Coronary artery (tissue), 2 donors: ENCODE results near the gene P2RY12.

ENCODE experiments used
- DNase-seq: peaks from one replicate; pipeline ENCODE4 v3.0.0-alpha.2; 2017; ENCODE audit warnings: low spot score
- H3K27ac ChIP-seq, 2 donors: fragments of 200-600 bp; sonication (generic); one replicate each; pipeline ENCODE4 v1.5.1; 2016 to 2019
- H3K4me3 ChIP-seq: fragments of 200-600 bp; sonication (generic); 2 replicates; pipeline ENCODE4 v1.5.1; 2016; ENCODE audit warnings: mild to moderate bottlenecking, moderate library complexity
- TF ChIP-seq, protein P1 (sequence below): fragments of 200-600 bp; sonication (generic); IDR thresholded peaks from one replicate; pipeline ENCODE4 v1.5.1; 2019; ENCODE audit warnings: antibody characterized with exemption

The P2RY12 gene

DNA sequence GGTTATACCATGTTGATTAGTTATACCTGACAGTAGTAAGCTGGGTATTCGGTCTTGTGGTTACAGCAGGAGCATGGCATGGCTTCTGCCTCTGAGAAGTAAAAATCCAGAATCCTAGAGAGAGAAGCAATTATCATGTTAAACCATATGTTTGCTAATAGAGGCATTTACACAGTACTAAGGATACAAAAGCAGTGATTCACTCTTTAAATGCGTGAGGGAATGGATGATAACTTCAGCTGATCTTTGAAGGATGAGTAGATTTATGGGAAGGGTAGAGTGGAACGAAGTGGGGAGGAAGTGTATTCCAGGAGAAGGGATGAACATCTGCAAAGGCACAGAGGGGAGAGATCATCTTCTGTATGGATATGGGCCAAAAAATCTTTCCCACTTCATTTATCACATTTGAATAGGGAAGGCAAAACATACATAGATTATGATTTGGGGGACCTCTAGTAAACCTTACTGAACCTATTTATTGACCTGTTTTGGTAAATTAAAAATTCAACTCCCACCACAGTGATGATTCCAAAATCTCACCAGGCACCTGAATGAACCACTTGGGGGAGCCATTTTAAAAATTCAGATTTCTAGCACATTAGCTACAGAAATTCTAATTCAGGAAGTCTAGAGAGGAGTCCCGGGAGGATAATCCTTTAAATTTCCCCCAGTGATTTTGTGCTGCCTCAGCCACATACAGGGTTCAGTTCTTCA lies 41.2 kb upstream of the P2RY12 start:
- Histone ChIP-seq H3K27ac (no peak overlapping the region), H3K4me3 (no peak overlapping the region)
- no peak for DNase-seq
- TF ChIP-seq, protein P1, sequence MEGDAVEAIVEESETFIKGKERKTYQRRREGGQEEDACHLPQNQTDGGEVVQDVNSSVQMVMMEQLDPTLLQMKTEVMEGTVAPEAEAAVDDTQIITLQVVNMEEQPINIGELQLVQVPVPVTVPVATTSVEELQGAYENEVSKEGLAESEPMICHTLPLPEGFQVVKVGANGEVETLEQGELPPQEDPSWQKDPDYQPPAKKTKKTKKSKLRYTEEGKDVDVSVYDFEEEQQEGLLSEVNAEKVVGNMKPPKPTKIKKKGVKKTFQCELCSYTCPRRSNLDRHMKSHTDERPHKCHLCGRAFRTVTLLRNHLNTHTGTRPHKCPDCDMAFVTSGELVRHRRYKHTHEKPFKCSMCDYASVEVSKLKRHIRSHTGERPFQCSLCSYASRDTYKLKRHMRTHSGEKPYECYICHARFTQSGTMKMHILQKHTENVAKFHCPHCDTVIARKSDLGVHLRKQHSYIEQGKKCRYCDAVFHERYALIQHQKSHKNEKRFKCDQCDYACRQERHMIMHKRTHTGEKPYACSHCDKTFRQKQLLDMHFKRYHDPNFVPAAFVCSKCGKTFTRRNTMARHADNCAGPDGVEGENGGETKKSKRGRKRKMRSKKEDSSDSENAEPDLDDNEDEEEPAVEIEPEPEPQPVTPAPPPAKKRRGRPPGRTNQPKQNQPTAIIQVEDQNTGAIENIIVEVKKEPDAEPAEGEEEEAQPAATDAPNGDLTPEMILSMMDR: no peak

DNA sequence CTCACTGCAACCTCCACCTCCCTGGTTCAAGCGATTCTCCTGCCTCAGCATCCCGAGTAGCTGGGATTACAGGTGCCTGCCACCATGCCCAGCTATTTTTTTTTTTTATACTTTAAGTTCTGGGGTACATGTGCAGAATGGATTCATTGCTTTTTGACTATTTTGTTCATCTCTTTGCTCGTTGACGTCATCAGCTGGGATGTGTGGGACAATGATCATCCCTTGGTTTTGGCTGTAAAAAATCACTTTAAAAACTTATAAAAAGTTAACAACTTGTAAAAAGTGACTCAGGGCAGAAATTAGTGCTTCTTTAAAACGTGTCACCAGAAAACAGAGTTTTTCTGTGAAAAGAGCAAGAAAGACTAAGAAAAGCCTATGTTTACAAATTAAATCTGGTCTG lies 38.5 kb upstream of the P2RY12 start:
- DNase-seq: no peak
- Histone ChIP-seq H3K27ac (no peak overlapping the region), H3K4me3 (no peak overlapping the region)
- TF ChIP-seq, protein P1: no peak

DNA sequence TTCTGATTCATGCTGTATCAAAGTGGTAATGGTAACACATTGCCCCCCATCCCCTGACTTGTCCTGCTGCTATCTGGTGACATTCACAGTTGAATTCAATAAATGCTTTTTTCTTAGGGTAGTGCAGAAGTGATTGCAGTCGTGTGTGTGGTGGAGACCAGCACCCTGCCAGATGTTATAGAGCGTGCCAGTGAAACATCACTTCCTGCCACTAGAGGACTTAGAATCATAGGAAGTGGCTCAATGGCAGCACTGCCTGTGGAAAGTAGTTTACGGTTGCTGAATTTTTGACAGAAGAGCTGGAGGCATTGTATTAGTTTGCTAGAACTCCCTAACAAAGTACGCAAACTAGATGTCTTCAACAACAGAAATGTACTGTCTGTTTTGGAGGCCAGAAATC lies 37.4 kb upstream of the P2RY12 start:
- Histone ChIP-seq H3K27ac (no peak overlapping the region), H3K4me3 (no peak overlapping the region)
- no peak for DNase-seq
- TF ChIP-seq, protein P1: no peak

DNA sequence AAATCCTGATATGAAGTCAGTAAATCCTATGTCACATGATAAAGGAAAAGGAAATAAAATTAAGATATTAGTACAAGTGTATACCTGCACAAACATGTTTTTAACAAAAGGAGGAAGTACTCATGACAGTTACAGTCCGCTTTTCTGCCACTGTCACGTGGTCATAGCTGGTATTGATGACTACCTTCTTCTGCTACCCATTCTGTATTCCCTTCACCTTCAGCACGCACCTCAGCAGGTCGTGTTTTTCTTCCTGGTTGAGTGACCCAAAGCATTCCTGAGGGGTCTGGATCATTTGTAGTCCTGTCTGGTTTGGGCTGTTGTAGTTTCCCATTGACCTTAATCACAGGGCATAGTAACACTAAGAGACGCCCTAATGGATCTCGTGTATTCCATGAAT lies 35.3 kb upstream of the P2RY12 start:
- Histone ChIP-seq H3K4me3 (no peak overlapping the region), H3K27ac (no peak overlapping the region)
- TF ChIP-seq, protein P1: no peak
- DNase-seq: no peak

DNA sequence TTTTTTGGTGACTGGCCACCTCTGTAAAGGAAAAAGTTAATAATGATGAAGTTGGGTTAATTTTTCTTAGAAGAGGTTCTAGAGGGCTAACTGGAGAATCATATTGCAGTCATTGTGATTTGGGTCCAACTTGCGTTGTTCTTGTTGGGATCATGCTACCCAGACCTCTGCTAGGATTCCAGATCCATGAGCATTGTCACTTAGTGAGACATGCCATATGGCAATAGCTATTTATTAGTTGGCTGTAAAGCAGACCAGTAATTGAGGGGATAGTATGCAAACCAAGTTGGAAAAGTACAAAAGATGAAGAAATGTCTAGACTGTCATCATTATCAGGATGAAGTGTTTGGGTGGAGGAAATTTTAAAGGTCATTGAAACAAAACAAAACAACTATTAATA lies 30.7 kb upstream of the P2RY12 start:
- Histone ChIP-seq H3K4me3 (no peak overlapping the region), H3K27ac (no peak overlapping the region)
- TF ChIP-seq, protein P1: no peak
- DNase-seq: no peak

DNA sequence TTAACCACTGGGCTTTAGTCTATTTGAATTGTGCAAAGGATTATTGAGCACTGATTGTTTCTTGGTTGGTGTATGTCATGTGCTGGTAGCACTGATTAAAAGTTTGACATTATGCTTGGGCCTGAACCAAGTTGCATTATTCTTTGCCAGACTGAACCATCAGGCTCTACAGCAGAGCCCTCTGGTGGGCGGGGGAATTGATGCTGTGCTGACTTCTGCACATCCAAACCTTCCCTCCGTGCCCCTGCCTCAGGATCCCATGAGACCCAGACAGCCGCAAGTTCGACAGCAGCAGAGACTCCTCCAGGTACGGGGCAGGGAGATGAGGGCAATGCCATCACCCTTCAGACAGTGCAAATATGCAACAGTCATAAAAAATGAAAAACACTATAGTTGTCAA lies 28.4 kb upstream of the P2RY12 start:
- DNase-seq: no peak
- TF ChIP-seq, protein P1: no peak
- Histone ChIP-seq H3K4me3 (no peak overlapping the region), H3K27ac (no peak overlapping the region)

DNA sequence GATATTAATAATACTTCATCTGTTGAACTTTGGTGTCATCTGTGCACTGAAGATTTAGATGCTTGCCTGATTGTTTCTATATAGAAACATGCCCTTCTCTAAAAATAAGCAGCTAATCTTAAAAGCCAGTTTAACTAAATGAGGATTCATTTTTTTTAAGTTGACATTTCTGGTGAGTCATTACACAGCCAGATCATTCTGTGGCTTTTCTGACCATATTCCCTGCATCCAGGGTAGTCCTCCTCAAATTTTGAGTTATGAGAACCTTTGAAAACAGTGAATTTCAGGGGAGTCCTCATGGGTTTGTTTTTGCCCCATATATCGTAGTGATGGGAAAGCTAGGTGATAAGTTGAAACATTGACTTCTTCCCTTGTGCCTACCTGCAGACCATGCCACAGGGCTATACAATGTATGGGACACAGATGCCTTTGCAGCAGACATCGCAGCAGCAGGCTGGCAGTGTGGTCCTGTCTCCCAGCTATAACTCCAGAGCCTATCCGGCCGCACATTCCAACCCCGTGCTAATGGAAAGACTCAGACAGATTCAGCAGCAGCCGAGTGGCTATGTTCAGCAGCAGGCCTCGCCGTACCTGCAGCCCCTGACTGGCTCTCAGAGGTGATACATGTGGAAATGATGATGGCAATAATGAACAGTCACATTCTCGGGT lies 26.5 kb upstream of the P2RY12 start:
- no peak overlapping the region for H3K4me3 ChIP-seq
- no peak overlapping the region for H3K27ac ChIP-seq
- TF ChIP-seq, protein P1: no peak
- DNase-seq: no peak
